PC-3 (cell line): Measurements from ENCODE around the gene GALNT13.

ENCODE experiments used
- CTCF ChIP-seq: fragments of 300-600 bp; sonication (generic); conservative IDR thresholded peaks from 2 replicates; pipeline ENCODE4 v1.5.1; 2017; ENCODE audit warnings: antibody characterized with exemption, low read depth, mild to moderate bottlenecking, low read length
- EZH2 ChIP-seq: fragments of 300-600 bp; sonication (generic); IDR thresholded peaks from one replicate; pipeline ENCODE4 v1.6.1; 2017; ENCODE audit warnings: antibody characterized with exemption, mild to moderate bottlenecking, low read length; ENCODE audit not compliant: unreplicated experiment
- EZH2phosphoT487 ChIP-seq: fragments of 300-600 bp; sonication (generic); IDR thresholded peaks from 2 replicates; pipeline ENCODE4 v1.6.1; 2018; ENCODE audit warnings: mild to moderate bottlenecking, antibody characterized with exemption, low read length, borderline replicate concordance

- TF ChIP-seq CTCF, result no peak
- TF ChIP-seq EZH2, result no peak
- TF ChIP-seq EZH2phosphoT487, result no peak
These were observed 310.3 kb downstream of the GALNT13 start for GRCh38 chr2:154182008-154182407.
